ENCODE data around the gene CASTOR1.

DNA sequence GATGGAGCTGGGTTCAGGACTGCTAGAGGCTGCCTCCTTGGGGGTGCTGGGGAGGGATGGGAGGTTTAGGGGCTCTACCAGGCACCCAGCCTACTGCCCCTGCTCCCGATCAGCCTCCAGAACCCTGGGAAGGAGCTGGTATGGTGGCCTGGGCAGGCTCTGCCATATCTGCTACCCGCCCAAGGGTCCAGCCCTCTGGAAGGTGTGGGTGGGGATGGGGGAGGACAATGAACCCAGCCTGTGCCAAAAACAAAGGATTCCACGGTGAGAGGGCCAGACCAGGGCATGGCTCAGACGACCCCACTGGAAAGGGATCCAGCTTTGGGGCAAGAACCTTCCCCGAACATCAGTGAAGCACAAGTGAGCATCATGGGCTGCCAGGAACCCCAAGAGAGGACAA lies 3.0 kb downstream of the CASTOR1 start:
- TF ChIP-seq, protein P1, sequence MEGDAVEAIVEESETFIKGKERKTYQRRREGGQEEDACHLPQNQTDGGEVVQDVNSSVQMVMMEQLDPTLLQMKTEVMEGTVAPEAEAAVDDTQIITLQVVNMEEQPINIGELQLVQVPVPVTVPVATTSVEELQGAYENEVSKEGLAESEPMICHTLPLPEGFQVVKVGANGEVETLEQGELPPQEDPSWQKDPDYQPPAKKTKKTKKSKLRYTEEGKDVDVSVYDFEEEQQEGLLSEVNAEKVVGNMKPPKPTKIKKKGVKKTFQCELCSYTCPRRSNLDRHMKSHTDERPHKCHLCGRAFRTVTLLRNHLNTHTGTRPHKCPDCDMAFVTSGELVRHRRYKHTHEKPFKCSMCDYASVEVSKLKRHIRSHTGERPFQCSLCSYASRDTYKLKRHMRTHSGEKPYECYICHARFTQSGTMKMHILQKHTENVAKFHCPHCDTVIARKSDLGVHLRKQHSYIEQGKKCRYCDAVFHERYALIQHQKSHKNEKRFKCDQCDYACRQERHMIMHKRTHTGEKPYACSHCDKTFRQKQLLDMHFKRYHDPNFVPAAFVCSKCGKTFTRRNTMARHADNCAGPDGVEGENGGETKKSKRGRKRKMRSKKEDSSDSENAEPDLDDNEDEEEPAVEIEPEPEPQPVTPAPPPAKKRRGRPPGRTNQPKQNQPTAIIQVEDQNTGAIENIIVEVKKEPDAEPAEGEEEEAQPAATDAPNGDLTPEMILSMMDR (conservative IDR thresholded peaks at IDR 0.05 in 1 of 2, IDR thresholded peaks at IDR 0.05 in 1 of 2; ENCODE audit: extremely low read depth in 1 of 2, insufficient read depth in 1 of 2, low read depth in 1 of 2, low read length in 2 of 2), result no peak
- TF ChIP-seq EZH2 (IDR thresholded peaks at IDR 0.05; ENCODE audit: borderline replicate concordance, low read length), result no peak
